ENCODE measurements around the gene HIPK2.

DNA sequence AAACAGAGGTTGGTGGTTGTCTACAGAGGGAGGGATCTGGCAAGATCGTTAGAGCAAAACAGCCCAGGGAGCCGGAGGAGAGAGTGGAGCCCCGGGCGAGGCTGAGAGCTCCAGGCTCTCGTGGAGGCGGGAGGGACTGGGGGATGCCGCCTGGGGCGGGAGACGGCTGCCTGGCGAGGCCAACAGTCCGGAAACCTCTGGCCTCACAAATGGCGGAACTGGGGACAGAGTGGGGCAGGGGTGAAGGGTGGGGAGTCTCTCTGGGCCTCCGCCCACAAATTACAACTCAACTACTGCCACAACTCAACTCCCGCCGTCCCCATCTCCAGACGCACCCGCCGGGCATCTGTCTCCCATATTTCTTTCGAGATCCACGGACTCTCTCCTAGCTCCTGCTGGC is 206.6 kb downstream of the HIPK2 start:
- TF ChIP-seq POLR2A (IDR thresholded peaks at IDR 0.05; ENCODE audit: low read depth, low read length): no peak
- no peak for TF ChIP-seq TAF1 (IDR thresholded peaks at IDR 0.05; ENCODE audit: borderline replicate concordance, low read depth, low read length)
- TF ChIP-seq POLR2AphosphoS5 (IDR thresholded peaks at IDR 0.05; ENCODE audit: low read depth, low read length): no peak
